GM23338 (cell line): Measurements from ENCODE around the gene ABHD3.

Source experiments
- CREB1 ChIP-seq: fragments of 250-450 bp; sonication (Bioruptor Pico); IDR thresholded peaks from 2 replicates; pipeline ENCODE4 v1.5.0; 2020; ENCODE audit warnings: low read depth, mild to moderate bottlenecking, moderate library complexity
- CTCF ChIP-seq, 2 experiments: fragments of 200-600 bp in 1 of 2; sonication (generic) in 1 of 2; conservative IDR thresholded peaks; 2 replicates each; pipeline versions ENCODE4 v1.5.1 to v1.6.1; 2016 to 2017; ENCODE audit warnings: antibody characterized with exemption in 2 of 2, low read depth in 2 of 2, mild to moderate bottlenecking in 2 of 2, moderate library complexity in 1 of 2
- EZH2 ChIP-seq: fragments of 200-600 bp; sonication (generic); IDR thresholded peaks from one replicate; pipeline ENCODE4 v1.8.0; 2017; ENCODE audit warnings: antibody characterized with exemption, mild to moderate bottlenecking, low read depth; ENCODE audit not compliant: unreplicated experiment
- EZH2phosphoT487 ChIP-seq: fragments of 200-600 bp; sonication (generic); IDR thresholded peaks from one replicate; pipeline ENCODE4 v1.8.1; 2018; ENCODE audit warnings: antibody characterized with exemption; ENCODE audit not compliant: unreplicated experiment
- JUNB ChIP-seq: IDR thresholded peaks from one replicate; pipeline ENCODE4 v1.6.1; 2016; ENCODE audit warnings: antibody characterized with exemption; ENCODE audit not compliant: unreplicated experiment
- POLR2AphosphoS5 ChIP-seq: IDR thresholded peaks from 2 replicates; pipeline ENCODE4 v1.6.1; 2016; ENCODE audit warnings: antibody characterized with exemption, low read depth
- REST ChIP-seq: IDR thresholded peaks from one replicate; pipeline ENCODE4 v1.6.1; 2018; ENCODE audit warnings: antibody characterized with exemption; ENCODE audit not compliant: unreplicated experiment

- TF ChIP-seq POLR2AphosphoS5 (no peak), EZH2 (no peak), CTCF (conservative IDR thresholded peaks at IDR 0.05; ENCODE audit: low read depth in 2 of 2) (no peak), REST (no peak), CREB1 (no peak), EZH2phosphoT487 (no peak), JUNB (no peak)
These were observed 18.1 kb downstream of the ABHD3 start for GRCh38 chr18:21686282-21687105.
